K562 (cell line): ENCODE data around the gene TTBK1. TPM values are rescaled to one million over a fixed set of nuclear protein-coding genes. Genes with fewer than 3 reads are reported as not detected.

ENCODE experiments used
- ESRRB ChIP-seq: fragments of 250-450 bp; sonication (Bioruptor Pico); IDR thresholded peaks from 2 replicates; pipeline ENCODE4 v1.5.0; 2020; ENCODE audit warnings: mild to moderate bottlenecking, moderate library complexity, borderline replicate concordance
- ZNF512 ChIP-seq: IDR thresholded peaks from 2 replicates; pipeline ENCODE4 v1.6.1; 2016; ENCODE audit warnings: missing genetic modification characterization, missing compliant biosample characterization
- polyA plus RNA-seq, 8 experiments: library from polyadenylated mRNA; depleted of rRNA in 4 of 8; stranded (reverse) in 5 of 8; unstranded in 3 of 8; fragments of >200 nt; fragmentation: Nextera tagmentation in 2 of 8; fragmentation: Illumina TruSeq in 1 of 8; extraction: Ambion mirVana in 2 of 8; extraction: Trizol in 1 of 8; gene quantifications; 2 replicates each; pipeline versions ENCODE4 v1.2.1 to v1.2.3, GENCODE V29; 2011 to 2014; ENCODE audit warnings: inconsistent platforms in 1 of 8, missing spikeins in 1 of 8
- total RNA-seq, 7 experiments: library from RNA; depleted of rRNA in 6 of 7; stranded (reverse); fragments of >200 nt in 6 of 7; fragmentation: Illumina TruSeq in 2 of 7; extraction: Trizol in 2 of 7; gene quantifications; 2 replicates each; pipeline versions ENCODE4 v1.2.1 to v1.2.3, GENCODE V29; 2011 to 2021; ENCODE audit warnings: low replicate concordance in 1 of 7
- TF ChIP-seq, protein P1 (sequence below), 3 experiments: fragments of 200-800 bp in 1 of 3; fragments of 250-450 bp in 1 of 3; fragments of 450-650 bp in 1 of 3; sonication (Bioruptor Pico) in 1 of 3; sonication (Bioruptor generic) in 1 of 3; formaldehyde crosslinking in 1 of 3; IDR thresholded peaks; 2 replicates each; pipeline versions ENCODE4 v1.6.1 to v1.8.0; 2016 to 2022; ENCODE audit warnings: mild to moderate bottlenecking in 2 of 3, missing genetic modification characterization in 2 of 3, missing compliant biosample characterization in 1 of 3, moderate library complexity in 1 of 3
- TF ChIP-seq, protein P2 (sequence below), 2 experiments: fragments of 450-650 bp in 1 of 2; sonication (generic) in 1 of 2; formaldehyde crosslinking in 1 of 2; IDR thresholded peaks; 2 replicates each; pipeline versions ENCODE4 v1.7.1 to v1.9.0; 2016 to 2022; ENCODE audit warnings: inconsistent platforms in 1 of 2, mild to moderate bottlenecking in 1 of 2, missing genetic modification reagents in 1 of 2
- TF ChIP-seq, protein P3 (sequence below), 2 experiments: fragments of 450-650 bp; IDR thresholded peaks; 2 replicates each; pipeline ENCODE4 v1.6.1; 2018; ENCODE audit warnings: mild to moderate bottlenecking in 2 of 2, low read depth in 1 of 2; ENCODE audit not compliant: partially characterized antibody in 2 of 2

The TTBK1 gene
- total and polyA plus RNA-seq, 9 of the 15 experiments (the other 6 are each of a cell fraction or from before 2014, with no cell fraction given), result not detected

DNA sequence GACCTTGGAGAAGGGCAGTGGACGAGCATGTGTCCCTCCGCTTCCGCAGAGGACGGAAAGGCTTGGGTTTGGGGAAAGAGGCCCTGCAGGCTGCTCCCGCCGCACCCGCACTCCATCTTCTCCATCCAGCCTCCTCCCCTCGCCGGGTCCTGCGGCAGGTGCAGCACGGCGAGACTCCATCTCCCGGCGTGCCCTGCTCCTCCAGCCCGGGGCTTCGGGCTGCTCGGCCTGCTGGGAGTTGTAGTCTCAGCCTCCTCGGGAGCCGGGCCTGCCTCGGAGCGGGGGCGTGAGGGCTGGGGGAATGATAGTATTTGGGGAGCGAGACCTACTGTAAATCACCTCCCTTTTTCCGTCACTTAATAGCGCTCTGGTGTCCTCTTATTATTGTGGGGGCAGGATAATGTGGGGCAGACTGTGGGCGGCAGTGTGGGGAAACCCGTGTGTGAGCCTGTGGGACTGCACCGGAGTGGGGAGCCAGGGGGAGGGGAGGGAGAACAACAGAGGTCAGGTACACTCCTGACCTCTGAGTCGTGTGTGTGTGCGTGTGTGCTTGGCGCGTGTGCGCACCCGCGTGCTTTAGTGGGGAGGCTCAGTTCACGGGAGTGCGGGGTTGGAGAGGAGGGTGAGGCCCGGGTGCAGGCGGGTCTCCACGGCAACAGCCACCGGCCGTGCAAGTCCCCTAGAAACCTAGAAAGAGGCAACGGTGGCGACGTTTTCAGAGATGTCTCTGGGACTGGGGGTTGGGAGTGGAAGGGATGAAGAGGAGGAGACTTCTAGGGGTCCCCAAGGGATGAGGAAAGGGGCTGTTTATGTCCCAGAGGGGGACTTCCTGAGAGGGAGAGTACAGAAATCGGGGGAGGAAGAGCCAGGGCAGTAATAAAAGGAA lies 4.1 kb downstream of the TTBK1 start (continued):
- TF ChIP-seq ZNF512 (tag) (no peak), ESRRB (no peak)
- TF ChIP-seq, protein P1, sequence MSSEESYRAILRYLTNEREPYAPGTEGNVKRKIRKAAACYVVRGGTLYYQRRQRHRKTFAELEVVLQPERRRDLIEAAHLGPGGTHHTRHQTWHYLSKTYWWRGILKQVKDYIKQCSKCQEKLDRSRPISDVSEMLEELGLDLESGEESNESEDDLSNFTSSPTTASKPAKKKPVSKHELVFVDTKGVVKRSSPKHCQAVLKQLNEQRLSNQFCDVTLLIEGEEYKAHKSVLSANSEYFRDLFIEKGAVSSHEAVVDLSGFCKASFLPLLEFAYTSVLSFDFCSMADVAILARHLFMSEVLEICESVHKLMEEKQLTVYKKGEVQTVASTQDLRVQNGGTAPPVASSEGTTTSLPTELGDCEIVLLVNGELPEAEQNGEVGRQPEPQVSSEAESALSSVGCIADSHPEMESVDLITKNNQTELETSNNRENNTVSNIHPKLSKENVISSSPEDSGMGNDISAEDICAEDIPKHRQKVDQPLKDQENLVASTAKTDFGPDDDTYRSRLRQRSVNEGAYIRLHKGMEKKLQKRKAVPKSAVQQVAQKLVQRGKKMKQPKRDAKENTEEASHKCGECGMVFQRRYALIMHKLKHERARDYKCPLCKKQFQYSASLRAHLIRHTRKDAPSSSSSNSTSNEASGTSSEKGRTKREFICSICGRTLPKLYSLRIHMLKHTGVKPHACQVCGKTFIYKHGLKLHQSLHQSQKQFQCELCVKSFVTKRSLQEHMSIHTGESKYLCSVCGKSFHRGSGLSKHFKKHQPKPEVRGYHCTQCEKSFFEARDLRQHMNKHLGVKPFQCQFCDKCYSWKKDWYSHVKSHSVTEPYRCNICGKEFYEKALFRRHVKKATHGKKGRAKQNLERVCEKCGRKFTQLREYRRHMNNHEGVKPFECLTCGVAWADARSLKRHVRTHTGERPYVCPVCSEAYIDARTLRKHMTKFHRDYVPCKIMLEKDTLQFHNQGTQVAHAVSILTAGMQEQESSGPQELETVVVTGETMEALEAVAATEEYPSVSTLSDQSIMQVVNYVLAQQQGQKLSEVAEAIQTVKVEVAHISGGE (CRISPR knock-in tag; IDR thresholded peaks at IDR 0.05), result peak in 1 of 3 experiments; percentile 94; a peak in 2 of 6 replicates
- TF ChIP-seq, protein P2, sequence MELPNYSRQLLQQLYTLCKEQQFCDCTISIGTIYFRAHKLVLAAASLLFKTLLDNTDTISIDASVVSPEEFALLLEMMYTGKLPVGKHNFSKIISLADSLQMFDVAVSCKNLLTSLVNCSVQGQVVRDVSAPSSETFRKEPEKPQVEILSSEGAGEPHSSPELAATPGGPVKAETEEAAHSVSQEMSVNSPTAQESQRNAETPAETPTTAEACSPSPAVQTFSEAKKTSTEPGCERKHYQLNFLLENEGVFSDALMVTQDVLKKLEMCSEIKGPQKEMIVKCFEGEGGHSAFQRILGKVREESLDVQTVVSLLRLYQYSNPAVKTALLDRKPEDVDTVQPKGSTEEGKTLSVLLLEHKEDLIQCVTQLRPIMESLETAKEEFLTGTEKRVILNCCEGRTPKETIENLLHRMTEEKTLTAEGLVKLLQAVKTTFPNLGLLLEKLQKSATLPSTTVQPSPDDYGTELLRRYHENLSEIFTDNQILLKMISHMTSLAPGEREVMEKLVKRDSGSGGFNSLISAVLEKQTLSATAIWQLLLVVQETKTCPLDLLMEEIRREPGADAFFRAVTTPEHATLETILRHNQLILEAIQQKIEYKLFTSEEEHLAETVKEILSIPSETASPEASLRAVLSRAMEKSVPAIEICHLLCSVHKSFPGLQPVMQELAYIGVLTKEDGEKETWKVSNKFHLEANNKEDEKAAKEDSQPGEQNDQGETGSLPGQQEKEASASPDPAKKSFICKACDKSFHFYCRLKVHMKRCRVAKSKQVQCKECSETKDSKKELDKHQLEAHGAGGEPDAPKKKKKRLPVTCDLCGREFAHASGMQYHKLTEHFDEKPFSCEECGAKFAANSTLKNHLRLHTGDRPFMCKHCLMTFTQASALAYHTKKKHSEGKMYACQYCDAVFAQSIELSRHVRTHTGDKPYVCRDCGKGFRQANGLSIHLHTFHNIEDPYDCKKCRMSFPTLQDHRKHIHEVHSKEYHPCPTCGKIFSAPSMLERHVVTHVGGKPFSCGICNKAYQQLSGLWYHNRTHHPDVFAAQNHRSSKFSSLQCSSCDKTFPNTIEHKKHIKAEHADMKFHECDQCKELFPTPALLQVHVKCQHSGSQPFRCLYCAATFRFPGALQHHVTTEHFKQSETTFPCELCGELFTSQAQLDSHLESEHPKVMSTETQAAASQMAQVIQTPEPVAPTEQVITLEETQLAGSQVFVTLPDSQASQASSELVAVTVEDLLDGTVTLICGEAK (IDR thresholded peaks at IDR 0.05), result peak; percentile 80
- TF ChIP-seq, protein P2 (CRISPR knock-in tag; IDR thresholded peaks at IDR 0.05), result no peak
- TF ChIP-seq, protein P3, sequence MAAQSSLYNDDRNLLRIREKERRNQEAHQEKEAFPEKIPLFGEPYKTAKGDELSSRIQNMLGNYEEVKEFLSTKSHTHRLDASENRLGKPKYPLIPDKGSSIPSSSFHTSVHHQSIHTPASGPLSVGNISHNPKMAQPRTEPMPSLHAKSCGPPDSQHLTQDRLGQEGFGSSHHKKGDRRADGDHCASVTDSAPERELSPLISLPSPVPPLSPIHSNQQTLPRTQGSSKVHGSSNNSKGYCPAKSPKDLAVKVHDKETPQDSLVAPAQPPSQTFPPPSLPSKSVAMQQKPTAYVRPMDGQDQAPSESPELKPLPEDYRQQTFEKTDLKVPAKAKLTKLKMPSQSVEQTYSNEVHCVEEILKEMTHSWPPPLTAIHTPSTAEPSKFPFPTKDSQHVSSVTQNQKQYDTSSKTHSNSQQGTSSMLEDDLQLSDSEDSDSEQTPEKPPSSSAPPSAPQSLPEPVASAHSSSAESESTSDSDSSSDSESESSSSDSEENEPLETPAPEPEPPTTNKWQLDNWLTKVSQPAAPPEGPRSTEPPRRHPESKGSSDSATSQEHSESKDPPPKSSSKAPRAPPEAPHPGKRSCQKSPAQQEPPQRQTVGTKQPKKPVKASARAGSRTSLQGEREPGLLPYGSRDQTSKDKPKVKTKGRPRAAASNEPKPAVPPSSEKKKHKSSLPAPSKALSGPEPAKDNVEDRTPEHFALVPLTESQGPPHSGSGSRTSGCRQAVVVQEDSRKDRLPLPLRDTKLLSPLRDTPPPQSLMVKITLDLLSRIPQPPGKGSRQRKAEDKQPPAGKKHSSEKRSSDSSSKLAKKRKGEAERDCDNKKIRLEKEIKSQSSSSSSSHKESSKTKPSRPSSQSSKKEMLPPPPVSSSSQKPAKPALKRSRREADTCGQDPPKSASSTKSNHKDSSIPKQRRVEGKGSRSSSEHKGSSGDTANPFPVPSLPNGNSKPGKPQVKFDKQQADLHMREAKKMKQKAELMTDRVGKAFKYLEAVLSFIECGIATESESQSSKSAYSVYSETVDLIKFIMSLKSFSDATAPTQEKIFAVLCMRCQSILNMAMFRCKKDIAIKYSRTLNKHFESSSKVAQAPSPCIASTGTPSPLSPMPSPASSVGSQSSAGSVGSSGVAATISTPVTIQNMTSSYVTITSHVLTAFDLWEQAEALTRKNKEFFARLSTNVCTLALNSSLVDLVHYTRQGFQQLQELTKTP (IDR thresholded peaks at IDR 0.05; ENCODE audit: low read depth in 1 of 2, partially characterized antibody in 2 of 2), result peak; percentile 54 to 99
